Ovary (tissue), 3 donors: ENCODE data around the gene PCGF6.

Source experiments
- EP300 ChIP-seq: sonication (generic); formaldehyde crosslinking; IDR thresholded peaks from one replicate; pipeline ENCODE4 v1.6.1; 2017; ENCODE audit warnings: antibody characterized with exemption
- POLR2A ChIP-seq: fragments of 450-650 bp; IDR thresholded peaks from one replicate; pipeline ENCODE4 v1.6.1; 2017; ENCODE audit warnings: antibody characterized with exemption, mild to moderate bottlenecking, moderate library complexity
- TF ChIP-seq, protein P1 (sequence below), 3 donors: fragments of 450-650 bp in 2 of 3; fragments of 200-600 bp in 1 of 3; IDR thresholded peaks; one replicate each; pipeline versions ENCODE4 v1.5.1 to v1.8.0; 2016 to 2022; ENCODE audit warnings: antibody characterized with exemption in 3 of 3, mild to moderate bottlenecking in 1 of 3
- donor health status: DM: no; HTN: no; CAD: no.

GRCh38 chr10:103254113-103254512 lies 96.8 kb downstream of the PCGF6 start:
- TF ChIP-seq, protein P1, sequence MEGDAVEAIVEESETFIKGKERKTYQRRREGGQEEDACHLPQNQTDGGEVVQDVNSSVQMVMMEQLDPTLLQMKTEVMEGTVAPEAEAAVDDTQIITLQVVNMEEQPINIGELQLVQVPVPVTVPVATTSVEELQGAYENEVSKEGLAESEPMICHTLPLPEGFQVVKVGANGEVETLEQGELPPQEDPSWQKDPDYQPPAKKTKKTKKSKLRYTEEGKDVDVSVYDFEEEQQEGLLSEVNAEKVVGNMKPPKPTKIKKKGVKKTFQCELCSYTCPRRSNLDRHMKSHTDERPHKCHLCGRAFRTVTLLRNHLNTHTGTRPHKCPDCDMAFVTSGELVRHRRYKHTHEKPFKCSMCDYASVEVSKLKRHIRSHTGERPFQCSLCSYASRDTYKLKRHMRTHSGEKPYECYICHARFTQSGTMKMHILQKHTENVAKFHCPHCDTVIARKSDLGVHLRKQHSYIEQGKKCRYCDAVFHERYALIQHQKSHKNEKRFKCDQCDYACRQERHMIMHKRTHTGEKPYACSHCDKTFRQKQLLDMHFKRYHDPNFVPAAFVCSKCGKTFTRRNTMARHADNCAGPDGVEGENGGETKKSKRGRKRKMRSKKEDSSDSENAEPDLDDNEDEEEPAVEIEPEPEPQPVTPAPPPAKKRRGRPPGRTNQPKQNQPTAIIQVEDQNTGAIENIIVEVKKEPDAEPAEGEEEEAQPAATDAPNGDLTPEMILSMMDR (IDR thresholded peaks at IDR 0.05), result no peak
- TF ChIP-seq EP300 (no peak), POLR2A (no peak)
